RCC 7860 (cell line): ENCODE measurements around the gene DMRT3.
"Not testable (repeated sequence)": the region's sequence is repeated elsewhere in the genome, so short reads cannot be mapped to it uniquely, and the experiment has no call there.

Experiments
- DNase-seq: peaks from one replicate; pipeline ENCODE4 v3.0.0-alpha.2; 2015; ENCODE audit warnings: low spot score
- FAIRE-seq: peaks from 2 replicates; lab custom pipeline; 2012; peaks lifted over from hg19 to GRCh38; lab: Jason Lieb, UNC

The DMRT3 gene

DNA sequence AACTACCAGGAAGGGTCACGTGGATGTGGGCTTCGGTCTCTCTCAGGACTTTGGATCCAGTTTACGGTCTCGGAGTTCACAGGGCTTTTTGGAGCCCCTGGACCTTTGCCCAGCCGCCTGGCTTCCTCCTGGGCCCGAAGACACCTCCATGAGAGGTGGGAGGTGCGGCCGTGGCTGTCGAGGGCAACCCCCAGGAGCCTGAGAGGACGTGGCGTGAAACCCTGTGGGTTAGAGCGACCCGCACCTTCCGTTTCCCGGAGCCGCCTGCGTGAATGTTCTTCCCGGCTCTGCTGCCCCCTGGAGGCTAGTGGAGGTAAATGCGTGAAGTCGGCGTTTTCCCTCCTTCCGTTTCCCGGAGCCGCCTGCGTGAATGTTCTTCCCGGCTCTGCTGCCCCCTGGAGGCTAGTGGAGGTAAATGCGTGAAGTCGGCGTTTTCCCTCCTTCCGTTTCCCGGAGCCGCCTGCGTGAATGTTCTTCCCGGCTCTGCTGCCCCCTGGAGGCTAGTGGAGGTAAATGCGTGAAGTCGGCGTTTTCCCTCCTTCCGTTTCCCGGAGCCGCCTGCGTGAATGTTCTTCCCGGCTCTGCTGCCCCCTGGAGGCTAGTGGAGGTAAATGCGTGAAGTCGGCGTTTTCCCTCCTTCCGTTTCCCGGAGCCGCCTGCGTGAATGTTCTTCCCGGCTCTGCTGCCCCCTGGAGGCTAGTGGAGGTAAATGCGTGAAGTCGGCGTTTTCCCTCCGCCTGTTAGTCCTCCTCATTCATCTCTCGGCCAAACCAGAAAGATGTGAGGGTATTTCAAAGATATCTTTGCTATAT is 22.1 kb downstream of the DMRT3 start:
- FAIRE-seq, DNase-seq: not testable (repeated sequence)

DNA sequence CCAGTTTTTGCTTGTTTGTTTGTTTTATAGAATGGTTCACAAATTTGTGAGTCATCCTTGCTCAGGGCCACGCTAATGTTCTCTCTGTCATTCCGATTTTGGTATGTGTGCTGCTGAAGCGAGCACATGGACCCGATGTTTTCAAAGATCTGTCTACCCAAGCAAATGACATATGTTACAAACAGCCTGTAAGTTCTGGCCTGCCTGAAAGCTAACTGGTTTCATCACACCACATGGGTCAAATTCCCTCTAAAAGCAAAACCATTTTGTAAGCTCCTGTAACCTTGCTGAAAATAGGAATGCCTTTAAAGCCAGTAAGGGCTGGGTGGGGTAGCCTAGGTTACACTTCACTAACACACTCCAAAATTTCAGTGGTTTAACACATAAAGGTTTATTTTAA is 25.4 kb downstream of the DMRT3 start:
- DNase-seq (no peak), FAIRE-seq (no peak)

DNA sequence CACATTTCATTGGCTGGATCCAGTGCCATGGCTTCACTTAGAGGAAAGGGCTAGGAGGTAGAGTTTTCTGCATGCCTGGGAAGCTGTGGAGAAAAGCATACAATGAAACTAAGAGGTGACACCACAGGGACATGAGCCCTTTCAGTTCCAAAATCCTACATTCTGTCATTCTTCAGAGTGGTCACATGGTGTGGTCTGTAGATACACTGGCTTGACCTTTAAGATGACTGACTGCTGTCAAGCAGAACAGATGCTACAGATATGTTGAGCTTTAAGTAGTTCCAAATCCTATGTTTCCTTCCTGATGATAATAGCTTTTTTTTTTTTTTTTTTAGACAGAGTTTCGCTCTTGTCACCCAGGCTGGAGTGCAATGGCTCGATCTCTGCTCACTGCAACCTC is 26.2 kb downstream of the DMRT3 start:
- DNase-seq, result no peak
- no peak for FAIRE-seq

DNA sequence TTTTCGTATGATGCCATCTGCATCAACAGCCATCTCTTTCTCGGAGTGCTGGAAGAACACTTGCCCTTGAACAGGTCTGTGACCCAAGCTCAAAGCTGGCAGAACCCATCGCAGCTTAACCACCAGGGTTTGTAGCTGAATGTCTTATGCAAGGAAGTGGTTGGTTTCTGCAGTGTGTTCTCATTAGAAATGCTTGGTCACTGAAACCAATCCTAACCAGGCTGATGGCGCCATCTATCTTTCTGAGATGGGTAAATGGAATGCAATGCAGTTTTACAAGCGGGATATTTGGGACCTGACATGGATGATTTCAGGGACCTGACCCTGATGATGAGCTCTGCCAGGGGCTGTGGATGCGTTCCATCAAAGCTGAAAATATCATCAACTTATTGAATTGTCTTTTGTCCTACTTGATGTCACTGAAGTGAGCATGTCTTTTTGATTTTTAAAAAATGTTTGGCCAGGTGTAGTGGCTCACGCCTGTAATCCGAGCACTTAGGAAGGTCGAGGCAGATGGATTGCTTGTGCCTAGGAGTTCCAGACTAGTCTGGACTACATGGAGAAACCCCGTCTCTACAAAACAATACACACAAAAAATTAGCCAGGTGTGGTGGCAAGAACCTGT is 28.7 kb downstream of the DMRT3 start:
- peak; percentile 13 for DNase-seq
- no peak for FAIRE-seq

DNA sequence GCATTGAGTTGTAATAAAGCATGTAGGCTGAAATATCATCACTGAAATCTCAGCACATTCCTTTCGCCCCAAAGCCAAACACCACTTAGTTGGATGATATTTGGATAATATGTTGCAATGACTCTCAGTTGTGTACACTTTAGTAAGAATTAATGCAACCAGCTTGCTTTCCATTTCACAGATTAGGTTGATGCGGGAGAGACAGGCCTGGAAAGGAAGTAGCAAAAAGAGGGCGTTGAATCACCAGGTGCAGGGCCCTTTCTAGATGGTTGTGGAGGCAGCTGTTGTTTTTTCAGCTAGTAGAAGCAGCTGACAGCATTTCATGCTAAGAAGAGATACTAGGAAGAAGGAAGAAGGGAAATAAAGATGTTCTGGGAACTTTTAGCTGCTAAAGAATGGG is 30.9 kb downstream of the DMRT3 start:
- no peak for FAIRE-seq
- DNase-seq, result no peak

DNA sequence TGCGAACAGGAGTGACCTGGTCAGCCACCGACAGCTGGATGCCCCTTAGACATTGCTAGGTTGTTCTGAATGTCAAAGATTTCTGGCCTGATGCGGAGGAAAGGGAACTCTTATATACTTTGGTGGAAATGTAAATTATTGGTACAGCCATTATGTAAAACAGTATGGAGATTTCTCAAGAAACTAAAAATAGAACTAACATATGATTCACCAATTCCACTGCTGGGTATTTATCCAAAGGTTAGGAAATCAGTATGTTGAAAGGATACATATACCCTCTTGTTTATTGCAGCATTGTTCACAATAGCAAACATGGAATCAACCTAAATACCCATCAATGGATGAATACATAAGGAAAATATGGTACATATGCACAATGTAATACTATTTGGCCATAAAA is 31.8 kb downstream of the DMRT3 start:
- no peak for DNase-seq
- no peak for FAIRE-seq

DNA sequence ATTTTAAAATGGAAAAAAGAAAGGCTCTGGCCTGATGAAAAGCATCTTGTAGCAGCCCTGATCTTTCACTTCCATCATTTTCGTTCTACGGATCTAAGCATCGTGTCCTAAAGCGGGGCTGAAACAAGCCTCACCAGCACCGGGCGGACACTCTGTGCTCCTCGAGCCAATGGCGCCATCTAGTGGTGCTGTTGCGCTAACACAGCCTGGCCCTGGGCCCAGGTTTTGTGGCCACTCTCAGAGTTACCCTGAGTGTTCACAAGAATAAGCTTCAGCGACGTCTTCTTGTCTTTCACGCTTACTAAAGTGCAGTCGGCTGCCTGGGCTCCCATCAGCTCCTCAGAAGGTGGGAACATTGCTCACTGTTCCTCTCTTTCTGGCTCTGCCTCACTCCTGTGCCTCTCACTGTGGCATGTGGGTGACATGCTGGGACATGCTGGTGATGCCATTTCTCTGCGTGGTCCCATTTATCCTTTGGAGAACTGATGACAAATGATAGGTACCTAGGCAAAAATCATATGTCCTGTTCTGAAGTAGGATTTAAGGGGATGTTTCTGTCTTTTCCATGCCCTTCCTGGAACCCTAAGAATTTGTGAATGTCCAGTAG is 32.7 kb downstream of the DMRT3 start:
- peak; percentile 35 for DNase-seq
- no peak for FAIRE-seq

DNA sequence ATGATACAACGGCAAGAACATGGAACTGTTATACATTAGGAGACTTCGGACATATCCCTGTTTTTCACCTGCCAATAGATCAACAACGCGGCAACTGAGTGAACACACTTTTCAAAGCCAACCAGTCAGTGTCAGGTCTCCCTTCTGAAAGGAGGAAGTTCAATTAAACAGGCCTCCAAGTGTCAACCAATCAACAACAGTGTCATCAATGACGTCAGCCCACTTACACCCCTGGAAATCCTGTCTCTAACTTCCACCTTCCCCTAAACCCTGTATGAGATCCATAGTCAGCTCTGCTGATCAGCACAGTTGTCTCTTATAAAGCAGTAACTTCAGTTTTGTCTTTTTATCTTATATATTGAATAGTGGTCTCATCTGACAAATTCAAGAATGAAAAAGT is 36.6 kb downstream of the DMRT3 start:
- FAIRE-seq, result no peak
- no peak for DNase-seq

DNA sequence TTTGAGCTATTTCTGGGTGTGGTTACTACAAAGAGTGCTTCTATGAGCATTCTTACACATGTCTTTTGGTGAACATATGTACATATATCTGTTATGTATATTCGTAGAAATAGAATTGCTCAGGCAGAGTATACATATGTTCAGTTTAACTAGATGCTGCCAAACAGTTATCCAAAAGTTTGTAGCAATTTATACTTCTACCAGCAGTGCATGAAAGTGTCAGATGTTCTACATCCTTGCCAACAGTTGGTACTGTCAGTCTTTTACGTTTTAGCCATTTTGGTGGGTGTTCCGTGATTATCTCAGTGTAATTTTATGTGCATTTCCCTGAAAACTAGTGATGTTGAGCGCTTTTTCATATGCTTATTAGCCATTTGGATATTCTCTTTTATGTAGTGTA is 37.8 kb downstream of the DMRT3 start:
- no peak for DNase-seq
- no peak for FAIRE-seq

DNA sequence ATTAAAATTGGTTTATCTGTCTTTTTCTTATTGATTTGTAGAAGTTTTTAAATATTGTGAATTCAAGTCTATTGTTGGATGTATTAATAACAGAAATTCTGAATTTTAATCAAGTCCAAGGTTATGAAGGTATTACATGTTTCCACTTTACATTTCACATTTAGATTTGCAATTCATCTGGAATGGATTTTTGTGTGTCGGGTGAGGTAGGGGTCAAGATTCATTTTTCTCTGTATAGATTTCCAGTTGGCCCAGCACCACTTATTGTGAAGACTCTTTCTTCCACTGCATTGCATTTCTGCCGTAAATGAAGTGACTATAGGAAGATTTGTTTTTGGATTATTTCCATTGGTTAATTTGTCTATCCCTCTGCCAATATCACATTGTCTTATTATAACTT is 38.2 kb downstream of the DMRT3 start:
- FAIRE-seq (no peak), DNase-seq (no peak)

DNA sequence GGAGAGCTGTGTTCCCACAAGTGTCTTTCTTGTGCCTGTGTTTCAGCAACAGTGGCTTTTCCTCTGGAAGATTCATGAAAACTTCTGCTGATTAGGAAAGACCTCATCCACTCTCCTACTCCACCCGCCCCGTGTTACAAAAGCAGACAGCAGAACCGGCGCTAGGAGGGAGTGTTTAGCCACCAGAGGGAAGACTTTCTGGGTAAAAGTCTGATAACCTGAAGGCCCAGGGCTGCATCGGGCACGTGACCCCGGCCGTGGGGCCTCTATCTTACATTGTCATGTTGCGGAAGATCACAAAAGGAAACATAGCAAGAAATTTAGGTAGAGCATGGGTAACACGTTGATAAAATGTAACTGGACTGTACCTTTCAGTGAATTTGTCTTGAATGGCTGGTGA is 41.7 kb downstream of the DMRT3 start:
- no peak for FAIRE-seq
- no peak for DNase-seq

DNA sequence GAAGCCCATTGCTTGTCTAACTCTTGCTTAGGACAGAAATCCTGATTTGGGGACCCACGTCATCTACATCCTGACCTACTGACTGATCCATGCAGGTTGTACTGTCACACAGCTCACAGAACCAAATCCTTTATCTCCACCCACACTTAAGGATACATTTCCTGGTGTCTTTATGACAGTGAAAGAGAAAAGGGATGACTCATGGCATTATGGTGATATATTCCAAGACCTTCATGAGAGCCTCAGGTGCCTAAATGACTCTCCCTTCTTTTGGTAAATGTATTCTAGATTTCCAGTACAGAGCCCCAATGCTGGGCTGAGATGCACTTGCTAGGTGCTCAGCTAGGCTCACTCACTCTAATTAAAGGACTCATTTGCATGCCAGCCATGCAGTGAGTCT is 47.7 kb downstream of the DMRT3 start:
- DNase-seq (no peak), FAIRE-seq (no peak)

DNA sequence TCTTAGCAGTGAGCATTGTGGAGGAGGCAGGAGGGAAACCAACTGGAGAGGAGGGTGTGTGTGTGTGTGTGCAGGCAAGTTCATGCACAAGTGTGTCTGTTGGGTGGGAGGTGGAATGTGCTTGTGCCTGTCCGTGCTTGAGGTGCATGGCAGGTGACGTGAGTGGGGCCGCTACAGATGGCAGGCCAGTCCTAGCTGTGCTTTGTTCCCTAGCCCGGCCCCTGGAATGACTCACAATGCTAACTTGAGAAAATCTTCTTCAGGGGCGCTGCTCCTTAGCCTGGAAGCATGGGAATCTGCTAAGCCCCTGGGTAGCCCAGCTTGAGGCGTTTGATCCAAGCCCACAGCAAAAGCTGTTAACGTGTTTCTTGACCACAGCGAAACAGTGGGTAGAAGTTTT is 48.7 kb downstream of the DMRT3 start:
- no peak for FAIRE-seq
- no peak for DNase-seq

DNA sequence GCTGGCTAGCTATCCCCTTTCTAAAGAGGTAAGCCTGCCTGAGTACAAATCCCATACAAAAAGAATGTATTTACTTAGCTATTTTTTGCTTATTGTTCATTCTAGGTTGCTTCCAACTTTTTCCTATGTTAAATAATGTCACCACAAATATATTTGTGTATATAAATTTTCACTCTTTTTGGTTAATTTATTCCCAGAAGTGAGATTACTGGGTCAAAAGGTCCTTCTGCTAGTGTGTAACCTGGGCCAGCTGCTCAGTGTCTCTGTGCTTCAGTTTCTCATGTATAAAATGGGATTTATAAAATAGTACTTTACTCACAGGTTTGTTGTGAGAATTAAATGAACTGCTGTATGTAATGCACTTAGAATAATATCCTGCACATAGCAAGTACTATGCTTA is 49.8 kb downstream of the DMRT3 start:
- DNase-seq, result no peak
- no peak for FAIRE-seq

DNA sequence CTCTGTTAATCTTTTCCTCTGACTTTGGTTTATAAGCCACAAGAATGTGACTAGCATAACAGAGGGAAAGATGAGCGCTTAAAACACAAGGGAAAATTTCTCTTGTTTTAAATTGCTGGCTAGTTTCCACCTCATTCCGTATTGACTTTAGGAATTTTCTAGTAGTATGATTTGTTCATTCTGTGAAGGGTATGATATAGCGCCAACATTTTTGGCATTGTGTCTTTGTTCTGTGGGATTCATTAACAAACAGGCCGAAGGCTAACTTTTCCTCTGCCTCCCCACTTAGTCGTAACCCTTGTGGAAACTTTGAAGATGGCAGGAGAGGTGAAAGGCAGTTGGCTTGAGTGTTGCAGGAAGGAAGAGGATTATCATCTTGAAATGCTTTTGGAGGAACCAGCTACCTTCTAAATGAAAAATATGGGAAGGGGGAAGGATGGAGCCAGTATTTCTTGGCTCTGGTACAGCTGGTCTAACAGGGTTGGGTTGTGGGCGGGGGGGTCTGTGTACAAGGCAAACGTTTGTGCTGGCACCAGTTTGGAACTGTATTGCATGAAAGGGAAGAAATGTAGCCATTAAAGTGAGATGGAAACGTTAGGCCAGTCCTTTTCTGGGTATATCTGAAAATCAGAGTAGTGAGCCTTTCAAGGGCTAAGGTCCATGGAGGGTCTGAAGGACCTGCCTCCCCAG is 52.2 kb downstream of the DMRT3 start:
- no peak for FAIRE-seq

DNA sequence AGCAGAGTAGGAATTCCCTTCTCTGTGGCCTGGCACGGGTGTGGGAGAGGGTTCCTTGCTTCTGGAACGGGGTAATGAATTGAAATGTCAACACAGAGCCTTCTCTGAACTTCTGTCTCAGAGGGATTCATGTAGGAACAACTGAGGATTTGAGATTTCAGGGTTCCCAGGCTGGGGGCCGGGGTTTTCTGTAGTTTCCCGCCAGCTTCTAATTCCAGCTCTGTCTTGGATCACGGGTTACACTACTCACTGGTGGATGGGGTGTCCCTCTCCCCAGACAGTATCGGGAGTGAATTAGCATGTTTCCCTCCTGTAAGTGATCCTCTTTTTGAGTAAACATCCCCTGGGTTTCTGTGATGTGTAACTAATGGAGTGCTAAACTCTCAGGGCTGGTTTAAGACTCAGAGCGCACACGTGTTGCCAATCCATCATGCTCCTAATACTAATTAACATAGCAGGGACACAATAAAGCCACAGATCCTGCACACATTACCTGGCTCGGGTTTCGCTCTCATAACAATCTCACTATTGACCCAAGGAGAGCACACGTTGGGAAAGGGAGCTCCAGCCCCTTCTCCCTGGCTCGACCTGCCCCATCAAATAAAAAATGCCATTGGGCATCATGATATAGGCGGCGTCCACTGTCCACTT is 55.6 kb downstream of the DMRT3 start:
- no peak for FAIRE-seq
- no peak for DNase-seq

More for the DNA sequence above, 52.2 kb downstream of the DMRT3 start:
- no peak for DNase-seq

DNA sequence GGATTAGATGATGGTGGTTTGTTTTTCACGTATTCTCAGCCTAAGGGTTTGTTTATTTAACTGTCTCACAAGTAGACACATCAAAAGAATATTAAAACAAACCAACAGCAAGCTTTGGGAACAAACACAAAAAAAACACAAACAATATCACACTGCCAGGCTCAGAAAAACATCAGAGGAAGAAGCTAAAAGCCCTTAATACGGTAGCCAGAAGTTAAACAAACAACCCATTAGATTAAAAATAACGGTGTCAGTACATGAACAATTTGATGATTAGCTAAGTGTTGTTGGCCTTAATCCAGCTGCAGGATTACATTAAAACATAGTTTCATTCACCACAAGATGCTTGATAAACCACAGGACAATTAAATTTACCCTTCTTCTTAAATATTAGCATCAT is 57.8 kb downstream of the DMRT3 start:
- DNase-seq, result no peak
- FAIRE-seq, result no peak

DNA sequence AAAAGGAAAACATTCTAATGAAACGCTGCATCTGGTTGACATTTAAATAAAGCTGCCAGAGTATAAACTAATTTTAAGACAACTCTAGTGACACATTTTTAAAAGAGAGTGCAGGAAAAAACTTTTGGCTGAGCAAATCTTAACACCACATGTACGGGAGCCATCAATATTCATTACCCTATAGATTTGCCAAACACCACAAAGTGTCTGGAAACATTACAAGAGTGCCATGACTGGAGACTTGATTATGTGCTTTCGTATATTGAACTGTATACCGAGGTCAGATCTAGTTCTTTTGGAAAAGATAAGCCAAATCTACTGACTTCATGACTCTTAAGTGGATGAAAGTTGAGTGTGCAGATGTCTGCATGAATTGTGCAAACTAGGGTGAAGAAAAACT is 63.1 kb downstream of the DMRT3 start:
- DNase-seq, result no peak
- FAIRE-seq, result no peak
